A549 (cell line): Measurements from ENCODE around the gene OCIAD1. TPM values are rescaled to one million over a fixed set of nuclear protein-coding genes. Genes with fewer than 3 reads are reported as not detected.

ENCODE experiments used
- ATAC-seq, 2 experiments: fragments of 200-7000 bp in 1 of 2; fragments of >200 bp in 1 of 2; cut with Nextera tagmentation in 1 of 2; cut with Tn5 transposase in 1 of 2; 3 replicates each; pipeline versions ENCODE4 v1.8.0 to v1.9.1; 2018 to 2020; ENCODE audit warnings: mild to moderate bottlenecking in 1 of 2, moderate library complexity in 1 of 2
- CTCF ChIA-PET: fragments of 300-600 bp; sonication (Branson Sonifier 250); formaldehyde crosslinking; extraction: SDS; loops from one replicate; lab custom pipeline; 2021; ENCODE audit warnings: antibody characterized with exemption, inconsistent platforms; lab: Yijun Ruan, JAX
- POLR2A ChIA-PET: fragments of 350-600 bp; formaldehyde crosslinking; extraction: SDS; loops from one replicate; lab custom pipeline; 2021; ENCODE audit warnings: antibody characterized with exemption, inconsistent platforms; lab: Yijun Ruan, JAX
- DNase-seq, 2 experiments: peaks; one replicate each; pipeline versions ENCODE4 v3.0.0 to v3.0.0-alpha.2; 2011 to 2016; ENCODE audit warnings: low read depth in 1 of 2, low spot score in 1 of 2
- FAIRE-seq: peaks from 2 replicates; lab custom pipeline; 2011; peaks lifted over from hg19 to GRCh38; lab: Jason Lieb, UNC
- H3K27ac ChIP-seq, 2 experiments: fragments of >200 bp; sonication (Bioruptor Twin); formaldehyde crosslinking; 3 replicates each; pipeline ENCODE4 v1.5.1; 2016 to 2017
- H3K4me1 ChIP-seq: fragments of >200 bp; sonication (Bioruptor Twin); formaldehyde crosslinking; 3 replicates; pipeline ENCODE4 v1.6.1; 2016
- H3K4me2 ChIP-seq: fragments of >200 bp; sonication (Bioruptor Twin); formaldehyde crosslinking; 3 replicates; pipeline ENCODE4 v1.6.1; 2016
- H3K4me3 ChIP-seq: fragments of >200 bp; sonication (Bioruptor Twin); formaldehyde crosslinking; 3 replicates; pipeline ENCODE4 v1.5.1; 2016
- H3K9me3 ChIP-seq: fragments of >200 bp; sonication (Bioruptor Twin); formaldehyde crosslinking; 3 replicates; pipeline ENCODE4 v1.6.1; 2016
- CBX2 ChIP-seq: fragments of 200-600 bp; sonication (generic); IDR thresholded peaks from 2 replicates; pipeline ENCODE4 v1.6.1; 2016; ENCODE audit warnings: low read depth, mild to moderate bottlenecking, borderline replicate concordance
- CEBPB ChIP-seq, 2 experiments: fragments of >200 bp in 1 of 2; sonication (Bioruptor Twin) in 1 of 2; formaldehyde crosslinking in 1 of 2; IDR thresholded peaks; 2 replicates each; pipeline ENCODE4 v1.6.1; 2012 to 2016
- CHD4 ChIP-seq: fragments of 200-600 bp; sonication (generic); IDR thresholded peaks from 2 replicates; pipeline ENCODE4 v1.6.1; 2016; ENCODE audit warnings: antibody characterized with exemption, mild to moderate bottlenecking, borderline replicate concordance
- CTCF ChIP-seq: fragments of >200 bp; sonication (Bioruptor Twin); formaldehyde crosslinking; IDR thresholded peaks from 3 replicates; pipeline ENCODE4 v1.5.1; 2016
- ESRRA ChIP-seq: fragments of 150-350 bp; IDR thresholded peaks from 2 replicates; pipeline ENCODE4 v1.6.1; 2014; ENCODE audit warnings: mild to moderate bottlenecking, low read length, borderline replicate concordance
- FOSB ChIP-seq: fragments of 250-450 bp; sonication (Bioruptor Pico); IDR thresholded peaks from 2 replicates; pipeline ENCODE4 v1.5.0; 2020; ENCODE audit warnings: mild to moderate bottlenecking, moderate library complexity
- HES2 ChIP-seq: fragments of >200 bp; sonication (Bioruptor Twin); formaldehyde crosslinking; IDR thresholded peaks from 2 replicates; pipeline ENCODE4 v1.6.1; 2016
- HOXA7 ChIP-seq: fragments of 250-450 bp; sonication (Bioruptor Pico); IDR thresholded peaks from 2 replicates; pipeline ENCODE4 v1.5.0; 2020; ENCODE audit warnings: mild to moderate bottlenecking, moderate library complexity
- HOXB13 ChIP-seq: fragments of 250-450 bp; sonication (Bioruptor Pico); IDR thresholded peaks from 2 replicates; pipeline ENCODE4 v1.5.0; 2020; ENCODE audit warnings: low read depth, mild to moderate bottlenecking, moderate library complexity
- JUNB ChIP-seq: fragments of >200 bp; sonication (Bioruptor Twin); formaldehyde crosslinking; IDR thresholded peaks from 2 replicates; pipeline ENCODE4 v1.6.1; 2016
- MAFK ChIP-seq: fragments of 450-650 bp; IDR thresholded peaks from 2 replicates; pipeline ENCODE4 v1.6.1; 2014; ENCODE audit not compliant: partially characterized antibody
- MAZ ChIP-seq: fragments of 150-350 bp; IDR thresholded peaks from 2 replicates; pipeline ENCODE4 v1.6.1; 2014; ENCODE audit warnings: antibody characterized with exemption, low read depth, low read length, borderline replicate concordance
- MYC ChIP-seq: IDR thresholded peaks from 2 replicates; pipeline ENCODE4 v1.6.1; 2012; ENCODE audit warnings: mild to moderate bottlenecking, inconsistent platforms, low read length, improper control_type of control experiment, borderline replicate concordance
- NFE2L2 ChIP-seq: fragments of 150-350 bp; conservative IDR thresholded peaks from 2 replicates; pipeline ENCODE4 v1.6.1; 2014; ENCODE audit warnings: low read length
- NPAS2 ChIP-seq: fragments of 250-450 bp; sonication (Bioruptor Pico); IDR thresholded peaks from 2 replicates; pipeline ENCODE4 v1.8.0; 2022; ENCODE audit warnings: mild to moderate bottlenecking, moderate library complexity, borderline replicate concordance
- NR3C1 ChIP-seq: fragments of >200 bp; sonication (Bioruptor Twin); formaldehyde crosslinking; IDR thresholded peaks from 3 replicates; pipeline ENCODE4 v1.6.1; 2017
- PBX3 ChIP-seq: IDR thresholded peaks from 2 replicates; pipeline ENCODE4 v1.6.1; 2012
- POLR2AphosphoS2 ChIP-seq: conservative IDR thresholded peaks from 2 replicates; pipeline ENCODE4 v1.6.1; 2012; ENCODE audit warnings: low read length, improper control_type of control experiment, inconsistent platforms
- RARB ChIP-seq: fragments of 250-450 bp; sonication (Bioruptor Pico); IDR thresholded peaks from 2 replicates; pipeline ENCODE4 v1.8.0; 2021; ENCODE audit warnings: mild to moderate bottlenecking, moderate library complexity
- RCOR1 ChIP-seq: fragments of 150-350 bp; IDR thresholded peaks from 2 replicates; pipeline ENCODE4 v1.6.1; 2014; ENCODE audit warnings: antibody characterized with exemption, low read length, low read depth
- SREBF2 ChIP-seq: fragments of 450-650 bp; IDR thresholded peaks from 2 replicates; pipeline ENCODE4 v1.6.1; 2014; ENCODE audit warnings: mild to moderate bottlenecking, moderate library complexity
- ZC3H11A ChIP-seq: fragments of 450-650 bp; IDR thresholded peaks from 2 replicates; pipeline ENCODE4 v1.6.1; 2014; ENCODE audit warnings: antibody characterized with exemption, mild to moderate bottlenecking
- ZFP36 ChIP-seq: fragments of 450-650 bp; IDR thresholded peaks from 2 replicates; pipeline ENCODE4 v1.6.1; 2014; ENCODE audit warnings: borderline replicate concordance; ENCODE audit not compliant: partially characterized antibody
- ZNF302 ChIP-seq: fragments of 250-450 bp; sonication (Bioruptor Pico); IDR thresholded peaks from 2 replicates; pipeline ENCODE4 v1.9.0; 2021; ENCODE audit warnings: inconsistent platforms, mild to moderate bottlenecking, moderate library complexity
- ZSCAN20 ChIP-seq: fragments of 250-450 bp; sonication (Bioruptor Pico); IDR thresholded peaks from 2 replicates; pipeline ENCODE4 v1.8.0; 2022; ENCODE audit warnings: mild to moderate bottlenecking, moderate library complexity
- WGBS: methylation state at CpG from one replicate; pipeline ENCODE4 v1.1.6; 2017; ENCODE audit errors: missing lambda C conversion rate; 5-methylcytosine and 5-hydroxymethylcytosine counted together
- polyA plus RNA-seq, 4 experiments: library from polyadenylated mRNA; depleted of rRNA in 3 of 4; stranded (reverse); fragments of >200 nt; fragmentation: RNase III in 1 of 4; extraction: RNeasy Plus Mini Kit Qiagen cat#74134 plus additional on column Dnase treatment in 1 of 4; gene quantifications; 2 replicates in 3 of 4; 3 replicates in 1 of 4; pipeline ENCODE4 v1.2.3, GENCODE V29; 2011 to 2017

The OCIAD1 gene
- polyA plus RNA-seq, 2 of the 4 experiments (the other 2 are of a cell fraction): 156 to 210 TPM

- TF ChIP-seq NFE2L2: no peak
- TF ChIP-seq PBX3: no peak
- TF ChIP-seq POLR2AphosphoS2: no peak
- TF ChIP-seq RCOR1: no peak
- no peak for TF ChIP-seq ZSCAN20
- no peak for TF ChIP-seq CBX2
- TF ChIP-seq NPAS2: no peak
- no peak for TF ChIP-seq FOSB (CRISPR knock-in tag)
- TF ChIP-seq NR3C1: no peak
- Histone ChIP-seq H3K4me2 (no peak overlapping the region), H3K4me1 (peaks cover 3% of the 10 kb centered on the region; the same call in 1 of the 3 replicates), H3K27ac (no peak overlapping the region), H3K9me3 (no peaks in the 10 kb centered on the region), H3K4me3 (no peak overlapping the region)
- DNase-seq (no peak), FAIRE-seq (no peak), ATAC-seq (no peak)
- POLR2A ChIA-PET: interaction anchor here (0.6 kb wide), 1 partner anchor 12 kb away, joined by 3 read pairs; no protein-coding TSS in a partner anchor
- CTCF ChIA-PET: interaction anchor here (1.1 kb wide), 1 partner anchor 176 kb away, joined by 3 read pairs; no protein-coding TSS in a partner anchor
Observed at GRCh38 chr4:48785302-48785701, 45.6 kb upstream of the OCIAD1 start.

GRCh38 chr4:48786549-48786948 lies 44.3 kb upstream of the OCIAD1 start:
- DNase-seq (no peak), FAIRE-seq (no peak), ATAC-seq (no peak)
- WGBS: 94% methylated on average over 2 of the region's 2 CpGs
- Histone ChIP-seq H3K9me3 (no peaks in the 10 kb centered on the region), H3K4me2 (no peak overlapping the region), H3K4me3 (no peak overlapping the region), H3K27ac (no peak overlapping the region), H3K4me1 (no peaks in the 10 kb centered on the region)
- no peak for TF ChIP-seq POLR2AphosphoS2
- no peak for TF ChIP-seq CEBPB (IDR thresholded peaks at IDR 0.05)
- no peak for TF ChIP-seq HES2
- no peak for TF ChIP-seq HOXA7
- TF ChIP-seq ZFP36: no peak
- no peak for TF ChIP-seq JUNB
- no peak for TF ChIP-seq CTCF
- TF ChIP-seq NR3C1: no peak
- no peak for TF ChIP-seq ZC3H11A
- TF ChIP-seq ZSCAN20: no peak
- no peak for TF ChIP-seq MAFK
- TF ChIP-seq ZNF302: no peak
- no peak for TF ChIP-seq MAZ
- no peak for TF ChIP-seq MYC
- no peak for TF ChIP-seq HOXB13
- ChIA-PET POLR2A (no interaction called here), CTCF (no interaction called here)

- Histone ChIP-seq H3K4me3 (no peak overlapping the region), H3K27ac (no peak overlapping the region), H3K9me3 (no peaks in the 10 kb centered on the region), H3K4me1 (no peaks in the 10 kb centered on the region), H3K4me2 (no peak overlapping the region)
- ATAC-seq (no peak), FAIRE-seq (no peak), DNase-seq (no peak)
- WGBS: 70% methylated on average over 1 of the region's 1 CpG
- ChIA-PET POLR2A (no interaction called here), CTCF (no interaction called here)
- no peak for TF ChIP-seq RARB (CRISPR knock-in tag)
- no peak for TF ChIP-seq HOXB13
- no peak for TF ChIP-seq CHD4
- no peak for TF ChIP-seq POLR2AphosphoS2
- no peak for TF ChIP-seq SREBF2
- no peak for TF ChIP-seq PBX3
- TF ChIP-seq ESRRA: no peak
- TF ChIP-seq CEBPB (IDR thresholded peaks at IDR 0.05): no peak
Observed at GRCh38 chr4:48787056-48787455, 43.8 kb upstream of the OCIAD1 start.
